SK-N-MC (cell line): ENCODE measurements around the gene CD6.

Experiments
- DNase-seq: peaks from one replicate; pipeline ENCODE4 v3.0.0-alpha.2; 2011; ENCODE audit warnings: low read depth, low spot score
- H3K27ac ChIP-seq: fragments of 200-600 bp; sonication (generic); 2 replicates; pipeline ENCODE4 v1.5.1; 2016; ENCODE audit warnings: mixed run types
- H3K36me3 ChIP-seq: fragments of 200-600 bp; sonication (generic); 2 replicates; pipeline ENCODE4 v1.6.1; 2017; ENCODE audit warnings: antibody characterized with exemption, low read length, mixed read lengths; ENCODE audit not compliant: insufficient read depth
- H3K4me3 ChIP-seq: fragments of 200-600 bp; sonication (generic); 2 replicates; pipeline ENCODE4 v1.5.1; 2016
- H3K9ac ChIP-seq: fragments of 200-600 bp; sonication (generic); 2 replicates; pipeline ENCODE4 v1.8.0; 2017; ENCODE audit warnings: mixed run types, mixed read lengths; ENCODE audit not compliant: insufficient read length
- H3K9me3 ChIP-seq: fragments of 200-600 bp; sonication (generic); 2 replicates; pipeline ENCODE4 v1.6.1; 2017; ENCODE audit warnings: low read depth, mild to moderate bottlenecking, antibody characterized with exemption, low read length, moderate library complexity, mixed read lengths
- EZH2 ChIP-seq: fragments of 200-600 bp; sonication (generic); IDR thresholded peaks from one replicate; pipeline ENCODE4 v1.6.1; 2017; ENCODE audit warnings: antibody characterized with exemption
- FOXP2 ChIP-seq: optimal IDR thresholded peaks from 2 replicates; pipeline ENCODE3; 2011; ENCODE audit warnings: mild to moderate bottlenecking, moderate library complexity; ENCODE audit not compliant: insufficient read depth; ENCODE audit errors: extremely low read length, control extremely low read depth
- POLR2AphosphoS5 ChIP-seq: IDR thresholded peaks from 2 replicates; pipeline ENCODE4 v1.6.1; 2012; ENCODE audit warnings: mild to moderate bottlenecking, low read depth, low read length, borderline replicate concordance

CD6 gene

DNA sequence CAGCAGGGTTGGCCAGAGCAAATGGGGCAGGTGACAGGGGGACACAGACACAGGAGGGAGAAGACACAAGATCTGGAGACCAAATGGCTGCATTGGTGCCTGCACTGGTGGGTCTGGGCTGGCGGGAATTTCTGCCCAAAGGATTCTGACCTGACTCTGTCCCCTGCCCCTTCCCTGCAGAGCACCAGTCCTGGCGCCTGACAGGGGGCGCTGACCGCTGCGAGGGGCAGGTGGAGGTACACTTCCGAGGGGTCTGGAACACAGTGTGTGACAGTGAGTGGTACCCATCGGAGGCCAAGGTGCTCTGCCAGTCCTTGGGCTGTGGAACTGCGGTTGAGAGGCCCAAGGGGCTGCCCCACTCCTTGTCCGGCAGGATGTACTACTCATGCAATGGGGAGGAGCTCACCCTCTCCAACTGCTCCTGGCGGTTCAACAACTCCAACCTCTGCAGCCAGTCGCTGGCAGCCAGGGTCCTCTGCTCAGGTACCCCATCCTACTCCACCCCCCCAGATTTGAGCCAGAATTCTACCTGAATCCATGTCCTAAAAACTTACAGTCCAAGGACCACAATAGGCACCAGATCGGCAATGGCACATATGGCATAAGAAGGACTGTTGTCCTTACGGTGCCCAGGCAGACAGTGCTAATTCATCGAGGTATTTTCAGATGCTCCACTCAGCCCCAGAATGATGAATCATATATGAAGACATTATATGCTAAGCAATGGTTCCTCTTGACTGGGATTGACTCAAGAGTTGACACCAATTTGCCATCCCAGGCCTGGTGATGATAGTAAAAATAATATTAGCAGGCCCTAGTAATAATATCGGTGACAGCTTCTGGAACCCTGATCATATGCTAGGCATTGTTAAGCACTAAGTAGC, 38.2 kb downstream of the CD6 start:
- Histone ChIP-seq H3K27ac (no peak overlapping the region), H3K4me3 (no peak overlapping the region), H3K9ac (no peak overlapping the region), H3K36me3 (no peaks in the 10 kb centered on the region), H3K9me3 (no peaks in the 10 kb centered on the region)
- TF ChIP-seq EZH2 (no peak), FOXP2 (no peak), POLR2AphosphoS5 (no peak)
- no peak for DNase-seq

DNA sequence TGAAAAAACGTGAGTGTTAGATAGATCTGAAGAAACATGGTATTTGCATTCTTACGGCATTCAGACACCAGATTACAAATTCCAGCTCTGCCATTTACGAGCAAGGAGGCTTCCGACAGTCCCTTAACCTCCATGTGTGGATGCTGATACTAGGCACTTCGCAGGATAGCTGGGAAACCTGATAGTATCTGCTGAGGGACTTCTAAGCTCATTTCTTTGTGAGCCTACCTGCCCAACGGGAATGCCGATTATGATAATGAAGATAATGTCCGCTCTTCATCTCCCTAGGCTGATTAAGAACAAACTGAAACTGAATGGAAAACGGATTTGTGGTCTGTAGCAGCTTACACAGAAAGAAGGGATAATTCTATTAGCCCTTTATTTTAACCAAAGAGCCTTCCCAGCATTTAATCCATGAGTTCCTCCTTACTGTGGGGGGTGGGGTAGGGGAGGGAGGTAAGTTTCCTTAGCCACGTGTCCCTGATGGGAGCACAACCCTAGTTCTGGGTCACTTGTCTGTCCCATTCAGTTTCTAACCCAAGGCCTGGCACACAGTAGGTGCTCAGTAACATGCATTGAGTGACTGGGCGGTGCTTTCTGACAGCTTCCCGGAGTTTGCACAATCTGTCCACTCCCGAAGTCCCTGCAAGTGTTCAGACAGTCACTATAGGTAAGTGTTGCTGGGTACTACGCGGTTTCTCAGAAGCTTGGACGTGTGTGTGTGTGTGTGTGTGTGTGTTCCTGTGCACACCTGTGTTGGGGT, 39.2 kb downstream of the CD6 start:
- DNase-seq = no peak
- no peak overlapping the region for H3K27ac ChIP-seq
- H3K9ac ChIP-seq = no peak overlapping the region
- no peaks in the 10 kb centered on the region for H3K9me3 ChIP-seq
- H3K4me3 ChIP-seq = no peak overlapping the region
- TF ChIP-seq EZH2 (no peak), FOXP2 (no peak), POLR2AphosphoS5 (no peak)
- H3K36me3 ChIP-seq = no peaks in the 10 kb centered on the region

GRCh38 chr11:61011229-61011870, 39.9 kb downstream of the CD6 start:
- no peaks in the 10 kb centered on the region for H3K9me3 ChIP-seq
- no peak overlapping the region for H3K27ac ChIP-seq
- no peak overlapping the region for H3K9ac ChIP-seq
- H3K36me3 ChIP-seq = no peaks in the 10 kb centered on the region
- H3K4me3 ChIP-seq = no peak overlapping the region
- DNase-seq = no peak
- TF ChIP-seq POLR2AphosphoS5 (no peak), EZH2 (no peak), FOXP2 (no peak)

DNA sequence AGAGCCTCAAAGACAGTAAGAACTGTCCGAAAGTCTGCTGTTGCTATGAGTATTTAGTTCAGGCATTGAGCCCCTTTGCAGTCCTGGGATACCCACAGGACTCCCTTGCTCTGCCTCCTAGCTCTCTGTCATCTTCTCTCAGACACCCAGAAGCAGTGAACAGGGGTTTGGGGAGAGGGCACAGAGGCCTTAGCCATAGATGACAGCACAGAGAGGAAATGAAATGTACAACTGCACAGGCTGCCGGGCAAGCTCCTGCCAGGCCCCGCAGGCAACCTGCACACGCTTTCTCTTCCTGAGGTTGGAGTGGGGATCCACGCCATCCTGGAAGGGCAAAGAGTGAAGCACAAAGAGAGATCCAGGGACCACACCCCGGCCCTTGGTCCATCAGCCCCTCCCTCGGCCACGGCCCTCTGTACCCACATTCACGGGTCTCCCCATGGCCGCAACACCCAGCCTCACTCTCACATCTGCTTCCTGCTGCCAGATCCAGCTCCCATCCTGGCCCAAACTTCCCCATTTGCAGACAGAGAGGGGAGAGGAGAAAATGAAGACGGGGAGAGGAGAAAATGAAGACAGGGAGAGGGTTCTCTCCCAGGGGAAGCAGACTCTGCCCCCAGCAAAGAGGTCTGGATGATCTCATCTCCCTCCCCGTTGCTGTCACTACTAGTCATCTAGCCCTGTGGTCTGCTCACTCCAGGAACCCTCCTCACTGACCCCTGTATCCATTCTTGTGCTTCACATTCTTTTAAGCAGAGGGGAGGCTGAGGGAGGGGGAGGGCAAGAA, 40.7 kb downstream of the CD6 start:
- no peak overlapping the region for H3K9ac ChIP-seq
- no peak overlapping the region for H3K27ac ChIP-seq
- TF ChIP-seq FOXP2 (no peak), EZH2 (no peak), POLR2AphosphoS5 (no peak)
- no peaks in the 10 kb centered on the region for H3K9me3 ChIP-seq
- no peak overlapping the region for H3K4me3 ChIP-seq
- no peaks in the 10 kb centered on the region for H3K36me3 ChIP-seq
- DNase-seq = no peak

DNA sequence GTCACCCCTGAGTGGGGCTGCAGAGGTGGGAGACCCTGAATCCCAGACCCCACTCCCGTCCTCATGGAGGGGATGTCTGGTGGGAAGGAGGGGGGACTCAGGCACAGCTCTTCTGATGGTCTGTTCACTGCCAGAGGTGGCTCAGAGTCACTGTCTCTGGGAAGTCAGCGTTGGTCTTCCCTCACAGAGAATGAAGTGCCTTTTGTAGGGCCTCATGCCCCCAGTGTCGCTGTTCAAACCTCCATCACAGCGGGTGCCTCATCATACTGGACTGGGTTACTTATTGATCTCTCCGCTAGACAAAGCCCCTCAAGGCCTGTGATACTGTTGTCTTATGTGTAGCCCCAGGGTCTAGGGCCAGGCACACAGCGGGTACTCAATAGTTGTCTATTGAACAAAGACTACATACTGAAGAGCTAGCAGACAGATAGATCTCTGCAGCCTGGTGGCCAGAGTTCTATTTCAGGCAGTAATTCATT, 41.3 kb downstream of the CD6 start:
- Histone ChIP-seq H3K9me3 (no peaks in the 10 kb centered on the region), H3K9ac (no peak overlapping the region), H3K27ac (no peak overlapping the region), H3K4me3 (no peak overlapping the region), H3K36me3 (no peaks in the 10 kb centered on the region)
- DNase-seq = no peak
- TF ChIP-seq EZH2 (no peak), FOXP2 (no peak), POLR2AphosphoS5 (no peak)

- DNase-seq = no peak
- no peak overlapping the region for H3K9ac ChIP-seq
- TF ChIP-seq POLR2AphosphoS5 (no peak), FOXP2 (no peak), EZH2 (no peak)
- H3K27ac ChIP-seq = no peak overlapping the region
- H3K4me3 ChIP-seq = no peak overlapping the region
- H3K36me3 ChIP-seq = no peaks in the 10 kb centered on the region
- no peaks in the 10 kb centered on the region for H3K9me3 ChIP-seq
These were observed 46.6 kb downstream of the CD6 start for GRCh38 chr11:61018059-61018458.

DNA sequence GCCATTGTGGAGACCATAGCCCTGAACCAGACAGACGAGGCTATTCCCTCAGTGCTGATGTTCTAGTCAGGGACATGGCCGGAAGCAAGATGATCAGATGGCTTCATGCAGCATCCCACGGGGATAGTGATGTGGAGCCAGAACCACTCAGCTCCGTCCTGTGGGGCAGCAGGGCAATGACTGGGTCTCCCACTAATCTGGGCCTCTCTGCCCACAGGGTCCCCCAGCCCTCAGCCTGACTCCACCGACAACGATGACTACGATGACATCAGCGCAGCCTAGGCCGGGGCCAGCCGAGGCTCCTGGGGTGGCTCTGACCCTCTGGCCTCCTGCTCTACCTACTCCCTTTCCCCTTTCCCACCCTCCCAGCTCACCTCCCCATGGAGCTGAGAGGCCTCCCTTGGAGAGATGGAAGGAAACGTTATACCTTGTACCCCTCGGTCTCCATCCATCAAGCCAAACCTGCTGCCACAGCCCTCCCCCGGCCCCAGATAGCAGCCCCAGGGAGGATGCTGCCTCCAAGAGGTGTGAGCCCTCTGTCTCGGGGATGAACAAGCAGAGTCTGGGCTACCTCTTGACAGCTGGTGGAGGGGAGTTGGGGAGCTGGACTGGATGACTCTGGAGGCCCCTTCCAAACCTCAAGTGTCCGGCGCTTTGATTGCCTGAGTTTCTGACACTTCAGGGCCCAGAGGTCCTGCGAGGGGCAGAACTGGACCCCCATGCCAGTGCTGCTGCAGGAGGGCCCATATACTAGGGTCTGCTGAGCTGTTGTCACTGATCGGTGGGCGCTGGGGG, 47.8 kb downstream of the CD6 start:
- DNase-seq = no peak
- Histone ChIP-seq H3K36me3 (no peaks in the 10 kb centered on the region), H3K9me3 (no peaks in the 10 kb centered on the region), H3K9ac (no peak overlapping the region), H3K27ac (no peak overlapping the region), H3K4me3 (no peak overlapping the region)
- TF ChIP-seq FOXP2 (no peak), POLR2AphosphoS5 (no peak), EZH2 (no peak)
